SK-N-SH (cell line): ENCODE measurements around the gene RFNG.

Experiments
- CHD2 ChIP-seq: fragments of 150-350 bp; IDR thresholded peaks from 2 replicates; pipeline ENCODE4 v1.6.1; 2018; ENCODE audit warnings: low read length; ENCODE audit not compliant: partially characterized antibody
- ELF1 ChIP-seq: IDR thresholded peaks from 2 replicates; pipeline ENCODE4 v1.4.0; 2012
- GABPA ChIP-seq: IDR thresholded peaks from 2 replicates; pipeline ENCODE4 v1.4.0; 2012; ENCODE audit warnings: low read depth, mild to moderate bottlenecking
- POLR2AphosphoS5 ChIP-seq: IDR thresholded peaks from 2 replicates; pipeline ENCODE4 v1.6.1; 2012; ENCODE audit warnings: low read depth, low read length
- RXRA ChIP-seq: IDR thresholded peaks from 2 replicates; pipeline ENCODE4 v1.4.0; 2012; ENCODE audit warnings: low read depth, mild to moderate bottlenecking, borderline replicate concordance
- TAF1 ChIP-seq: IDR thresholded peaks from 2 replicates; pipeline ENCODE4 v1.6.1; 2012; ENCODE audit warnings: low read depth, mild to moderate bottlenecking, low read length, moderate library complexity, borderline replicate concordance
- TF ChIP-seq, protein P1 (sequence below): fragments of 200-600 bp; sonication (generic); IDR thresholded peaks from 2 replicates; pipeline ENCODE4 v1.6.1; 2017; ENCODE audit warnings: antibody characterized with exemption, mild to moderate bottlenecking, moderate library complexity
- TF ChIP-seq, protein P2 (sequence below): fragments of 150-350 bp; IDR thresholded peaks from 2 replicates; pipeline ENCODE4 v1.6.1; 2016; ENCODE audit warnings: mild to moderate bottlenecking, low read depth, low read length

DNA sequence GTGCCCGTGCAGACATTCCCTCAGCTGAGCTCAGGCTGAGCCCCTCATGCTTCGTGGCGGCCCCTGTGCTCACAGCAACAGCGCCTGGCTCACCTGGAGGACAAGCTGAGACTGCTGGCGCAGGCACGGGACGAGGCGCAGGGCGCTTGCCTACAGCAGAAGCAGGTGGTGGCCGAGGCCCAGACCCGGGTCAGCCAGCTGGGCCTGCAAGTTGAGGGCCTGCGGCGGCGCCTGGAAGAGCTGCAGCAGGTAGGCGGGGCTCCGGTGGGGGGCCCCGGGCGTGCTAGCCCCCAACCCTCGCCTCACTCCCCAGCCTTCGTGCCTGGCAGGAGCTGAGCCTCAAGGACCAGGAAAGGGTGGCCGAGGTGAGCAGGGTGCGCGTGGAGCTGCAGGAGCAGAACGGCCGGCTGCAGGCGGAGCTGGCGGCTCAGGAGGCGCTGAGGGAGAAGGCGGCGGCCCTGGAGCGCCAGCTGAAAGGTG, 21.6 kb downstream of the RFNG start:
- TF ChIP-seq, protein P1, sequence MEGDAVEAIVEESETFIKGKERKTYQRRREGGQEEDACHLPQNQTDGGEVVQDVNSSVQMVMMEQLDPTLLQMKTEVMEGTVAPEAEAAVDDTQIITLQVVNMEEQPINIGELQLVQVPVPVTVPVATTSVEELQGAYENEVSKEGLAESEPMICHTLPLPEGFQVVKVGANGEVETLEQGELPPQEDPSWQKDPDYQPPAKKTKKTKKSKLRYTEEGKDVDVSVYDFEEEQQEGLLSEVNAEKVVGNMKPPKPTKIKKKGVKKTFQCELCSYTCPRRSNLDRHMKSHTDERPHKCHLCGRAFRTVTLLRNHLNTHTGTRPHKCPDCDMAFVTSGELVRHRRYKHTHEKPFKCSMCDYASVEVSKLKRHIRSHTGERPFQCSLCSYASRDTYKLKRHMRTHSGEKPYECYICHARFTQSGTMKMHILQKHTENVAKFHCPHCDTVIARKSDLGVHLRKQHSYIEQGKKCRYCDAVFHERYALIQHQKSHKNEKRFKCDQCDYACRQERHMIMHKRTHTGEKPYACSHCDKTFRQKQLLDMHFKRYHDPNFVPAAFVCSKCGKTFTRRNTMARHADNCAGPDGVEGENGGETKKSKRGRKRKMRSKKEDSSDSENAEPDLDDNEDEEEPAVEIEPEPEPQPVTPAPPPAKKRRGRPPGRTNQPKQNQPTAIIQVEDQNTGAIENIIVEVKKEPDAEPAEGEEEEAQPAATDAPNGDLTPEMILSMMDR = no peak
- TF ChIP-seq POLR2AphosphoS5 (no peak), TAF1 (no peak), ELF1 (no peak), GABPA (no peak), CHD2 (no peak), RXRA (no peak)
- TF ChIP-seq, protein P2, sequence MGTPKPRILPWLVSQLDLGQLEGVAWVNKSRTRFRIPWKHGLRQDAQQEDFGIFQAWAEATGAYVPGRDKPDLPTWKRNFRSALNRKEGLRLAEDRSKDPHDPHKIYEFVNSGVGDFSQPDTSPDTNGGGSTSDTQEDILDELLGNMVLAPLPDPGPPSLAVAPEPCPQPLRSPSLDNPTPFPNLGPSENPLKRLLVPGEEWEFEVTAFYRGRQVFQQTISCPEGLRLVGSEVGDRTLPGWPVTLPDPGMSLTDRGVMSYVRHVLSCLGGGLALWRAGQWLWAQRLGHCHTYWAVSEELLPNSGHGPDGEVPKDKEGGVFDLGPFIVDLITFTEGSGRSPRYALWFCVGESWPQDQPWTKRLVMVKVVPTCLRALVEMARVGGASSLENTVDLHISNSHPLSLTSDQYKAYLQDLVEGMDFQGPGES = no peak
